IMR-90 (cell line): Measurements from ENCODE around the gene CIB2. TPM values are rescaled to one million over a fixed set of nuclear protein-coding genes. Genes with fewer than 3 reads are reported as not detected.

Experiments
- ATAC-seq: fragments of 200-7000 bp; cut with Tn5 transposase; 2 replicates; pipeline ENCODE4 v1.9.1; 2020; ENCODE audit warnings: low read depth, mild to moderate bottlenecking, moderate library complexity
- BruUV-seq: library from RNA; stranded (reverse); fragments of 400-500 nt; replicated peaks from 2 replicates; lab custom pipeline; 2021; lab: Mats Ljungman, UMichigan
- CTCF ChIA-PET: fragments of 300-600 bp; formaldehyde crosslinking; extraction: SDS; loops from one replicate; lab custom pipeline; 2021; ENCODE audit warnings: antibody characterized with exemption; lab: Yijun Ruan, JAX
- POLR2A ChIA-PET: fragments of 300-600 bp; sonication (Branson Sonifier 250); formaldehyde crosslinking; loops from one replicate; lab custom pipeline; 2022; ENCODE audit warnings: antibody characterized with exemption; ENCODE audit not compliant: unreplicated experiment; lab: Charles Lee
- DNase-seq: peaks from one replicate; pipeline ENCODE4 v3.0.0; 2013
- H2AFZ ChIP-seq: replicated peaks from 2 replicates; pipeline ENCODE3; 2013; ENCODE audit warnings: low read length, mild to moderate bottlenecking; ENCODE audit not compliant: poor library complexity
- H2AK5ac ChIP-seq: 2 replicates; pipeline ENCODE4 v1.6.1; 2013; ENCODE audit warnings: low read depth, low read length, inconsistent platforms
- H2AK9ac ChIP-seq: replicated peaks from 2 replicates; pipeline ENCODE3; 2013; ENCODE audit warnings: mild to moderate bottlenecking, low read depth, low read length, moderate library complexity; ENCODE audit not compliant: poor library complexity
- H2BK120ac ChIP-seq: 2 replicates; pipeline ENCODE4 v1.6.1; 2013; ENCODE audit warnings: low read depth, low read length, inconsistent platforms
- H2BK15ac ChIP-seq: 3 replicates; pipeline ENCODE4 v1.6.1; 2013; ENCODE audit warnings: low read depth, low read length, inconsistent platforms
- H2BK20ac ChIP-seq: 2 replicates; pipeline ENCODE4 v1.6.1; 2013; ENCODE audit warnings: low read depth, mild to moderate bottlenecking, inconsistent platforms, low read length, moderate library complexity
- H2BK5ac ChIP-seq: 2 replicates; pipeline ENCODE4 v1.6.1; 2013; ENCODE audit warnings: mild to moderate bottlenecking, low read depth, low read length, inconsistent platforms; ENCODE audit not compliant: poor library complexity, severe bottlenecking
- H3K14ac ChIP-seq: replicated peaks from 2 replicates; pipeline ENCODE4 v1.6.1; 2013; ENCODE audit warnings: low read depth, low read length, inconsistent platforms
- H3K18ac ChIP-seq: 2 replicates; pipeline ENCODE4 v1.6.1; 2013; ENCODE audit warnings: low read depth, low read length, control low read depth
- H3K23ac ChIP-seq: 2 replicates; pipeline ENCODE4 v1.6.1; 2013; ENCODE audit warnings: low read depth, low read length, inconsistent platforms
- H3K27ac ChIP-seq: 2 replicates; pipeline ENCODE4 v1.5.1; 2013; ENCODE audit warnings: mild to moderate bottlenecking, control low read depth, low read length; ENCODE audit not compliant: insufficient read depth
- H3K27me3 ChIP-seq: 2 replicates; pipeline ENCODE4 v1.6.1; 2013; ENCODE audit warnings: low read length; ENCODE audit not compliant: control insufficient read depth, insufficient read depth
- H3K36me3 ChIP-seq: 2 replicates; pipeline ENCODE4 v1.6.1; 2013; ENCODE audit warnings: low read length, mixed read lengths; ENCODE audit not compliant: control insufficient read depth, insufficient read depth
- H3K4ac ChIP-seq: 2 replicates; pipeline ENCODE4 v1.6.1; 2013; ENCODE audit warnings: low read depth, low read length, inconsistent platforms
- H3K4me1 ChIP-seq: 2 replicates; pipeline ENCODE4 v1.6.1; 2013; ENCODE audit warnings: low read length, mixed read lengths; ENCODE audit not compliant: control insufficient read depth, insufficient read depth
- H3K4me2 ChIP-seq: 2 replicates; pipeline ENCODE4 v1.6.1; 2013; ENCODE audit warnings: low read depth, mild to moderate bottlenecking, control low read depth, low read length, moderate library complexity
- H3K4me3 ChIP-seq: 2 replicates; pipeline ENCODE4 v1.5.1; 2013; ENCODE audit warnings: low read depth, mild to moderate bottlenecking, control low read depth, low read length, moderate library complexity; ENCODE audit not compliant: insufficient read depth
- H3K56ac ChIP-seq: 2 replicates; pipeline ENCODE4 v1.6.1; 2013; ENCODE audit warnings: low read length, inconsistent platforms; ENCODE audit not compliant: insufficient read depth; ENCODE audit errors: extremely low read depth
- H3K79me1 ChIP-seq, 2 experiments: 2 replicates each; pipeline ENCODE4 v1.6.1; 2013; ENCODE audit warnings: low read length in 2 of 2, inconsistent platforms in 1 of 2, low read depth in 1 of 2
- H3K9ac ChIP-seq: 2 replicates; pipeline ENCODE4 v1.6.1; 2013; ENCODE audit warnings: low read depth, low read length, control low read depth
- H3K9me1 ChIP-seq: 2 replicates; pipeline ENCODE4 v1.6.1; 2013; ENCODE audit warnings: low read length, inconsistent platforms; ENCODE audit not compliant: insufficient read depth
- H3K9me3 ChIP-seq: 2 replicates; pipeline ENCODE4 v1.6.1; 2013; ENCODE audit warnings: low read length; ENCODE audit not compliant: control insufficient read depth, insufficient read depth
- H4K20me1 ChIP-seq: 2 replicates; pipeline ENCODE4 v1.6.1; 2013; ENCODE audit warnings: low read length, inconsistent platforms; ENCODE audit not compliant: insufficient read depth
- H4K5ac ChIP-seq: 2 replicates; pipeline ENCODE4 v1.6.1; 2013; ENCODE audit warnings: mild to moderate bottlenecking, low read depth, low read length, control low read depth
- H4K8ac ChIP-seq, 2 experiments: 2 replicates each; pipeline ENCODE4 v1.6.1; 2013; ENCODE audit warnings: low read depth in 2 of 2, low read length in 2 of 2, control low read depth in 1 of 2, inconsistent platforms in 1 of 2
- H4K91ac ChIP-seq: 2 replicates; pipeline ENCODE4 v1.6.1; 2013; ENCODE audit warnings: low read depth, low read length, inconsistent platforms; ENCODE audit not compliant: insufficient read depth
- CEBPB ChIP-seq: IDR thresholded peaks from 2 replicates; pipeline ENCODE4 v1.6.1; 2012; ENCODE audit warnings: low read depth, low read length, improper control_type of control experiment
- ELK1 ChIP-seq: fragments of 150-350 bp; IDR thresholded peaks from 2 replicates; pipeline ENCODE4 v1.6.1; 2016; ENCODE audit warnings: low read depth, mild to moderate bottlenecking, low read length, moderate library complexity, borderline replicate concordance
- MAFK ChIP-seq: IDR thresholded peaks from 2 replicates; pipeline ENCODE4 v1.6.1; 2012; ENCODE audit warnings: low read depth, low read length, improper control_type of control experiment
- MAZ ChIP-seq: IDR thresholded peaks from 2 replicates; pipeline ENCODE4 v1.6.1; 2012; ENCODE audit warnings: low read depth, mild to moderate bottlenecking, low read length, improper control_type of control experiment, moderate library complexity, borderline replicate concordance
- NFE2L2 ChIP-seq: fragments of 150-350 bp; IDR thresholded peaks from 2 replicates; pipeline ENCODE4 v1.6.1; 2016; ENCODE audit warnings: low read depth, mild to moderate bottlenecking, low read length
- POLR2A ChIP-seq: IDR thresholded peaks from 2 replicates; pipeline ENCODE4 v1.6.1; 2012; ENCODE audit warnings: mild to moderate bottlenecking, low read depth, low read length
- RAD21 ChIP-seq: IDR thresholded peaks from 2 replicates; pipeline ENCODE4 v1.6.1; 2012; ENCODE audit warnings: low read length, improper control_type of control experiment
- RCOR1 ChIP-seq: IDR thresholded peaks from 2 replicates; pipeline ENCODE4 v1.6.1; 2012; ENCODE audit warnings: mild to moderate bottlenecking, low read length, improper control_type of control experiment; ENCODE audit not compliant: insufficient replicate concordance
- RFX5 ChIP-seq: IDR thresholded peaks from 2 replicates; pipeline ENCODE4 v1.8.0; 2012; ENCODE audit warnings: low read depth, mild to moderate bottlenecking, low read length, moderate library complexity
- USF2 ChIP-seq: fragments of 150-350 bp; IDR thresholded peaks from 2 replicates; pipeline ENCODE4 v1.6.1; 2017; ENCODE audit warnings: mild to moderate bottlenecking, antibody characterized with exemption, low read length, low read depth
- WGBS, 2 experiments: methylation state at CpG; one replicate each; pipeline versions ENCODE4 v1.1.5 to v1.1.7; 2013; ENCODE audit warnings: missing lambda C conversion rate in 2 of 2; ENCODE audit not compliant: insufficient read length in 1 of 2; ENCODE audit errors: extremely low coverage in 2 of 2; 5-methylcytosine and 5-hydroxymethylcytosine counted together
- dilution Hi-C: fragments of 300-500 bp; cut with HindIII; formaldehyde crosslinking; loops from one replicate; pipeline ENCODE4 v1.14.3; 2018; ENCODE audit warnings: low sequenced_read_pairs; ENCODE audit not compliant: unreplicated experiment
- in situ Hi-C: fragments of 300-500 bp; cut with MboI; formaldehyde crosslinking; loops from 3 replicates; pipeline ENCODE4 v1.14.3; 2019; ENCODE audit warnings: low sequenced_read_pairs, inconsistent platforms, mixed read lengths
- intact Hi-C: fragments of 100-400 bp; cut with micrococcal nuclease; formaldehyde crosslinking; loops from 2 replicates; pipeline ENCODE4 v1.10.0; 2022
- polyA plus RNA-seq, 3 experiments: library from polyadenylated mRNA; depleted of rRNA; stranded (reverse); fragments of >200 nt; gene quantifications; 2 replicates each; pipeline ENCODE4 v1.2.3, GENCODE V29; 2012; ENCODE audit warnings: low replicate concordance in 1 of 3
- total RNA-seq: library from RNA; depleted of rRNA; stranded (reverse); fragments of >200 nt; gene quantifications from 2 replicates; pipeline ENCODE4 v1.2.3, GENCODE V29; 2012

Gene CIB2
- total and polyA plus RNA-seq, 2 of the 4 experiments (the other 2 are of a cell fraction) = 2.2 to 2.4 TPM

- DNase-seq (no peak), ATAC-seq (no peak)
- no peak overlapping the region for H4K5ac ChIP-seq
- H3K79me1 ChIP-seq = no peaks in the 10 kb centered on the region
- H3K23ac ChIP-seq = no peak overlapping the region
- in situ Hi-C loops = no loop called here
- H2AK5ac ChIP-seq = no peak overlapping the region
- no peak overlapping the region for H2BK20ac ChIP-seq
- H2AK9ac ChIP-seq = no peak overlapping the region
- ChIA-PET CTCF (no interaction called here), POLR2A (no interaction called here)
- no peaks in the 10 kb centered on the region for H3K4me1 ChIP-seq
- dilution Hi-C loops = no loop called here
- H2BK15ac ChIP-seq = no peak overlapping the region
- no peak overlapping the region for H3K4me2 ChIP-seq
- H4K91ac ChIP-seq = no peak overlapping the region
- intact Hi-C loops = no loop called here
- 87% methylated on average over 5 of the region's 13 CpGs; no CpG with 5 or more reads in 1 of the 2 experiments for WGBS, 2 experiments
- no peaks in the 10 kb centered on the region for H3K27me3 ChIP-seq
- no peak overlapping the region for H2AFZ ChIP-seq
- no peak overlapping the region for H3K9ac ChIP-seq
- no peak overlapping the region for H3K27ac ChIP-seq
- no peak overlapping the region for H3K56ac ChIP-seq
- no peak overlapping the region for H3K14ac ChIP-seq
- no peak overlapping the region for H4K8ac ChIP-seq
- H3K9me1 ChIP-seq = no peaks in the 10 kb centered on the region
- no peaks in the 10 kb centered on the region for H3K9me3 ChIP-seq
- TF ChIP-seq RAD21 (no peak), MAZ (no peak), CEBPB (no peak), MAFK (no peak), ELK1 (no peak), RFX5 (no peak), POLR2A (no peak), NFE2L2 (no peak), USF2 (no peak), RCOR1 (no peak)
- H2BK120ac ChIP-seq = no peak overlapping the region
- H2BK5ac ChIP-seq = no peak overlapping the region
- H3K4me3 ChIP-seq = no peak overlapping the region
- peaks cover 36% of the 10 kb centered on the region for H3K36me3 ChIP-seq
- no TSS peak for BruUV-seq
- no peak overlapping the region for H3K4ac ChIP-seq
- H4K20me1 ChIP-seq = no peaks in the 10 kb centered on the region
- H3K18ac ChIP-seq = no peak overlapping the region
Measured at GRCh38 chr15:78162038-78162437, 30.8 kb upstream of the CIB2 start.
